WERI-Rb-1 (cell line): ENCODE measurements around the gene TMEM106A.
"Not testable (repeated sequence)": the region's sequence is repeated elsewhere in the genome, so short reads cannot be mapped to it uniquely, and the experiment has no call there.

ENCODE experiments used
- DNase-seq: peaks from one replicate; pipeline ENCODE4 v3.0.0-alpha.2; 2020
- H3K27ac ChIP-seq: fragments of 250-450 bp; sonication (Bioruptor Pico); 2 replicates; pipeline ENCODE4 v1.5.1; 2020; ENCODE audit warnings: mild to moderate bottlenecking, moderate library complexity
- H3K27me3 ChIP-seq: fragments of 250-450 bp; sonication (Bioruptor Pico); 2 replicates; pipeline ENCODE4 v1.5.1; 2021; ENCODE audit warnings: mild to moderate bottlenecking, low read depth, moderate library complexity; ENCODE audit not compliant: insufficient read depth, severe bottlenecking
- H3K36me3 ChIP-seq: fragments of 250-450 bp; sonication (Bioruptor Pico); 2 replicates; pipeline ENCODE4 v1.5.1; 2020; ENCODE audit warnings: mild to moderate bottlenecking, moderate library complexity
- H3K4me3 ChIP-seq: 2 replicates; pipeline ENCODE4 v1.5.1; 2011; ENCODE audit warnings: low read depth, mild to moderate bottlenecking, control low read depth, low read length
- H3K9me3 ChIP-seq: fragments of 250-450 bp; sonication (Bioruptor Pico); 2 replicates; pipeline ENCODE4 v1.5.1; 2021; ENCODE audit warnings: mild to moderate bottlenecking, moderate library complexity; ENCODE audit not compliant: severe bottlenecking

Gene TMEM106A

DNA sequence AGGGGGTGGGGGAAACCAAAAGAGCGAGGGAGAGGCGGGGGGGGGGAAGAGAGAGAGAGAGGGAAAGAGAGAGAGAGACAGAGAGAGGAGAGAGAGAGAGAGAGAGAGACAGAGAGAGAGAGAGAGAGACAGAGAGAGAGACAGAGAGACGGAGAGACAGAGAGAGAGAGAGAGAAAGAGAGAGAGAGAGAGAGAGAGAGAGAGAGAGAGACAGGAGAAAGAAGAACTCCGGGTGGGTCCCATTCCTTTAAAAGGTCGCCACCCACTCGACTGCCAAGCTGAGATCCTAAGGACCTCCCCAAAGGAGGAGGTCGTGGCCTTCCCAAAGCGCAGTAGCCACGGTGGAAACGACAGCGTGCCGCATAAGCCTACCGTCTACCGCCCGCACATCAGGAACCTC lies 21.6 kb downstream of the TMEM106A start:
- not testable (repeated sequence) for H3K9me3 ChIP-seq, DNase-seq, H3K27ac ChIP-seq, H3K36me3 ChIP-seq, H3K27me3 ChIP-seq, H3K4me3 ChIP-seq

DNA sequence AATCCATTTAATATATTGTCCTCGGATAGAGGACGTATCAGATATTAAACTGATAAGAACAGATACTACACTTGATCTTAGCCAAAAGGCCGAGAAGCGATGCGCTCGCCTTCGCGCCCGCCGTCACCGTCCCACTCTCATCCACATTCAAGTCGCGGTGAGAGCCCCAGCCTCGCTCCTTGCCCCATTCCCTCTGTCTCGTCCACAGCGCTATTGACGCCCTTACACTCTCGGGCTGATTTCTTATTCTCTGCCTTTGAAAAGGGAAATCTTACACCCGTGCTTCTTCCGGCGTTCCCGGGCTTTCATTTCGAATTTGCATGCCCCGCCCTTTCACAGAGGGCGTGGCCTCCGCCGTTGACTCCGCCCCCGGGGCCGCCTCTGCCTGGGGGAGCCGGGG lies 22.2 kb downstream of the TMEM106A start, which contains the start of gene RNU2-1:
Gene RNU2-1, minus strand, starts transcription at position 101 of the 400 bp plus-strand sequence.
- not testable (repeated sequence) for H3K4me3 ChIP-seq, DNase-seq, H3K9me3 ChIP-seq, H3K27me3 ChIP-seq, H3K27ac ChIP-seq, H3K36me3 ChIP-seq

GRCh38 chr17:43239597-43239996 lies 27.9 kb downstream of the TMEM106A start:
- not testable (repeated sequence) for H3K36me3 ChIP-seq, H3K27me3 ChIP-seq, H3K9me3 ChIP-seq, H3K4me3 ChIP-seq, H3K27ac ChIP-seq, DNase-seq

DNA sequence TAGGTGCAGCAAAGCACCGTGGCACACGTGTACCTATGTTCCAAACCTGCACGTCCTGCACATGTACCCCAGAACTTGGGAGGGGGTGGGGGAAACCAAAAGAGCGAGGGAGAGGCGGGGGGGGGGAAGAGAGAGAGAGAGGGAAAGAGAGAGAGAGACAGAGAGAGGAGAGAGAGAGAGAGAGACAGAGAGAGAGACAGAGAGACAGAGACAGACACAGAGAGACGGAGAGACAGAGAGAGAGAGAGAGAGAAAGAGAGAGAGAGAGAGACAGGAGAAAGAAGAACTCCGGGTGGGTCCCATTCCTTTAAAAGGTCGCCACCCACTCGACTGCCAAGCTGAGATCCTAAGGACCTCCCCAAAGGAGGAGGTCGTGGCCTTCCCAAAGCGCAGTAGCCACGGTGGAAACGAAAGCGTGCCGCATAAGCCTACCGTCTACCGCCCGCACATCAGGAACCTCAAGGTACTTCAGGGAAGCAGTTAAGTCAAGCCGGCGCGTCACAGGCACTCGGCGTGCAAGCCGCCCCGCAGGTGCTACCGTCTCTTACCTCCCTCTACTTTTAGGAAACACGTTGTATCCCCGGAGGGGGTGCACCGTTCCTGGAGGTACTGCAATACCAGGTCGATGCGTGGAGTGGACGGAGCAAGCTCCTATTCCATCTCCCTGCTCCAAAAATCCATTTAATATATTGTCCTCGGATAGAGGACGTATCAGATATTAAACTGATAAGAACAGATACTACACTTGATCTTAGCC lies 29.1 kb downstream of the TMEM106A start:
- DNase-seq, H3K36me3 ChIP-seq, H3K27ac ChIP-seq, H3K27me3 ChIP-seq, H3K9me3 ChIP-seq, H3K4me3 ChIP-seq: not testable (repeated sequence)

- not testable (repeated sequence) for H3K4me3 ChIP-seq, H3K27ac ChIP-seq, H3K9me3 ChIP-seq, H3K27me3 ChIP-seq, H3K36me3 ChIP-seq, DNase-seq
Measured at GRCh38 chr17:43246456-43246855, 34.8 kb downstream of the TMEM106A start.
